ENCODE measurements around the gene NLGN1. TPM values are rescaled to one million over a fixed set of nuclear protein-coding genes. Genes with fewer than 3 reads are reported as not detected.

NLGN1 gene
- total RNA-seq, 1 experiment from 2014 or later = not detected

GRCh38 chr3:173826901-173827609, 429.5 kb downstream of the NLGN1 start:
- no peak for DNase-seq (ENCODE audit: low spot score)

GRCh38 chr3:173838644-173839043, 441.1 kb downstream of the NLGN1 start:
- no peak for DNase-seq (ENCODE audit: low spot score)

- no peak for DNase-seq (ENCODE audit: low spot score)
These were observed 442.3 kb downstream of the NLGN1 start for GRCh38 chr3:173839859-173840258.

GRCh38 chr3:173841334-173841733, 443.8 kb downstream of the NLGN1 start:
- DNase-seq (ENCODE audit: low spot score) = no peak

- no peak for DNase-seq (ENCODE audit: low spot score)
These were observed 445.5 kb downstream of the NLGN1 start for GRCh38 chr3:173843060-173843459.

- DNase-seq (ENCODE audit: low spot score) = no peak
These were observed 449.0 kb downstream of the NLGN1 start for GRCh38 chr3:173846584-173846983.

GRCh38 chr3:173849489-173849888, 451.9 kb downstream of the NLGN1 start:
- DNase-seq (ENCODE audit: low spot score) = no peak

GRCh38 chr3:173857154-173857553, 459.6 kb downstream of the NLGN1 start:
- no peak for DNase-seq (ENCODE audit: low spot score)

- DNase-seq (ENCODE audit: low spot score) = no peak
These were observed 465.2 kb downstream of the NLGN1 start for GRCh38 chr3:173862701-173863100.

- DNase-seq (ENCODE audit: low spot score) = no peak
These were observed 466.0 kb downstream of the NLGN1 start for GRCh38 chr3:173863551-173863950.

GRCh38 chr3:173865900-173866498, 468.5 kb downstream of the NLGN1 start:
- DNase-seq (ENCODE audit: low spot score) = no peak

- no peak for DNase-seq (ENCODE audit: low spot score)
These were observed 472.2 kb downstream of the NLGN1 start for GRCh38 chr3:173869766-173870165.

GRCh38 chr3:173870976-173871375, 473.4 kb downstream of the NLGN1 start:
- DNase-seq (ENCODE audit: low spot score) = no peak

- no peak for DNase-seq (ENCODE audit: low spot score)
These were observed 478.2 kb downstream of the NLGN1 start for GRCh38 chr3:173875790-173876189.

GRCh38 chr3:173876476-173876875, 478.9 kb downstream of the NLGN1 start:
- no peak for DNase-seq (ENCODE audit: low spot score)

GRCh38 chr3:173887888-173888287, 490.3 kb downstream of the NLGN1 start:
- no peak for DNase-seq (ENCODE audit: low spot score)

- DNase-seq (ENCODE audit: low spot score) = no peak
These were observed 492.1 kb downstream of the NLGN1 start for GRCh38 chr3:173889596-173889995.

- no peak for DNase-seq (ENCODE audit: low spot score)
These were observed 492.5 kb downstream of the NLGN1 start for GRCh38 chr3:173890091-173890490.

- DNase-seq (ENCODE audit: low spot score) = no peak
These were observed 493.9 kb downstream of the NLGN1 start for GRCh38 chr3:173891272-173892100.

GRCh38 chr3:173892547-173892946, 495.0 kb downstream of the NLGN1 start:
- no peak for DNase-seq (ENCODE audit: low spot score)

- DNase-seq (ENCODE audit: low spot score) = no peak
These were observed 495.5 kb downstream of the NLGN1 start for GRCh38 chr3:173893066-173893465.

GRCh38 chr3:173893835-173894234, 496.3 kb downstream of the NLGN1 start:
- no peak for DNase-seq (ENCODE audit: low spot score)

- DNase-seq (ENCODE audit: low spot score) = no peak
These were observed 500.1 kb downstream of the NLGN1 start for GRCh38 chr3:173897631-173898030.

Data from HT-29 (cell line).